Skin of body (tissue), 3 donors: Measurements from ENCODE around the gene DIMT1. TPM values are rescaled to one million over a fixed set of nuclear protein-coding genes. Genes with fewer than 3 reads are reported as not detected.

Experiments used
- DNase-seq: peaks from one replicate; lab custom pipeline; 2025; lab: John Stamatoyannopoulos, UW
- small RNA-seq: library from RNA; depleted of rRNA; stranded (forward); fragments of <200 nt; gene quantifications from one replicate; pipeline ENCODE3, GENCODE V24; 2014; ENCODE audit warnings: low replicate concordance
- total RNA-seq: library from RNA; depleted of rRNA; stranded (reverse); fragments of >200 nt; gene quantifications from one replicate; pipeline ENCODE4 v1.2.3, GENCODE V29; 2014

DIMT1 gene
- total RNA-seq, 1 donor from 2014 or later: 23.9 TPM

GRCh38 chr5:62371409-62371808 is 32.3 kb downstream of the DIMT1 start:
- DNase-seq: no peak

- DNase-seq: no peak
Observed at GRCh38 chr5:62369039-62369438, 34.7 kb downstream of the DIMT1 start.

DNA sequence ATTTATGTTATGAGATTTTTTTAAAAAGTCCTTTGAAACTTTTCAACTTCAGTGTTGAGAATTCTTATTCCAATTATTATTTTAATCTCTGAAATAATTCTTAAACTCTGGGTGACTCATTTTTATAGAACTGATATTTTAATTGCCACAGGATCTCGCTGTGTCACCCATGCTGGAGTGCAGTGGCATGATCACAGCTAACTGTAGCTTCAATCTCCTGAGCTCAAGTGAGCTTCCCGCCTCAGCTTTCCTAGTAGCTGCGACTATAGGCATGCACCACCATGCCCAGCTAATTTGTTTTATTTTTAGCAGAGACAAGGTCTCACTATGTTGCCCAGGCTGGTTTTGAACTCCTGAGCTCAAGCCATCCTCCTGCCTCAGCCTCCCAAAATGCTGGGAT is 41.0 kb downstream of the DIMT1 start:
- no peak for DNase-seq

GRCh38 chr5:62354028-62354874 is 49.5 kb downstream of the DIMT1 start:
- peak; percentile 10 for DNase-seq

- DNase-seq: no peak
Observed at GRCh38 chr5:62348723-62349481, 54.8 kb downstream of the DIMT1 start.

DNA sequence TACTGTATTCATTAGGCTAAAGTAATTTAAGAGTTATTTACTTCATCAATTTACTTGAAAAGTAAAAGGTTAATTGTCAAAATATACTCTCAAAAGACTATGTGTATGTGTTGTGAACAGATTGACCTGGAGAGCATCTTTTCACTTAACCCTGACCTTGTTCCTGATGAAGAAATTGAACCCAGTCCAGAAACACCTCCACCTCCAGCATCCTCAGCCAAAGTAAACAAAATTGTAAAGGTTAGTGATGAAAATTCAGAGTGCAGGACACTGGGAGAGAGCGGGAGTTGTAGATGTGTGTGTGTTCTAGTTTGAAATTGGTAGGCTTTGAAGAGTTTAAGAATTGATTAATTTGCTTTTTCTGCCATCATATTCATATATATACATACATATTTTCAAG is 55.8 kb downstream of the DIMT1 start:
- DNase-seq: no peak

- no peak for DNase-seq
Observed at GRCh38 chr5:62346748-62347147, 57.0 kb downstream of the DIMT1 start.

DNA sequence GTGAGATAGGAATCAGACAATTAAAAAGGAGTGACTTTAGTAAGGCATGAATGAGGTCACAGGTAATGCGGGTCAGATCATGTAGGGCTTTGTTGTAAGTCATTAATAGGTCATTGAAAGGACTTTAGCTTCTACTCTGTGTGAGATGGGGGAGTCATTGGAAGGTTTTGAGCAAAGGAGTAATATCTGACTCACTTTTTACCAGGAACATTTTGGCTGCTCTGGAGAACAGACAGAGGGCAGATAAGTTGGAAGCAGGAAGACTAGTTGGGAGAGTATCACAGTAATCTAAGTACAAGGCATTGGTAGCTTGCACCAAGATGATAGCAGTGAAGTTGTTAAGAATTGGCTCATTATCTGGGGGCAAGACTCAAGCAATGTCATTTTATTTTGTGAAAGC is 60.3 kb downstream of the DIMT1 start:
- DNase-seq: no peak

- no peak for DNase-seq
Observed at GRCh38 chr5:62342476-62342837, 61.2 kb downstream of the DIMT1 start.

DNA sequence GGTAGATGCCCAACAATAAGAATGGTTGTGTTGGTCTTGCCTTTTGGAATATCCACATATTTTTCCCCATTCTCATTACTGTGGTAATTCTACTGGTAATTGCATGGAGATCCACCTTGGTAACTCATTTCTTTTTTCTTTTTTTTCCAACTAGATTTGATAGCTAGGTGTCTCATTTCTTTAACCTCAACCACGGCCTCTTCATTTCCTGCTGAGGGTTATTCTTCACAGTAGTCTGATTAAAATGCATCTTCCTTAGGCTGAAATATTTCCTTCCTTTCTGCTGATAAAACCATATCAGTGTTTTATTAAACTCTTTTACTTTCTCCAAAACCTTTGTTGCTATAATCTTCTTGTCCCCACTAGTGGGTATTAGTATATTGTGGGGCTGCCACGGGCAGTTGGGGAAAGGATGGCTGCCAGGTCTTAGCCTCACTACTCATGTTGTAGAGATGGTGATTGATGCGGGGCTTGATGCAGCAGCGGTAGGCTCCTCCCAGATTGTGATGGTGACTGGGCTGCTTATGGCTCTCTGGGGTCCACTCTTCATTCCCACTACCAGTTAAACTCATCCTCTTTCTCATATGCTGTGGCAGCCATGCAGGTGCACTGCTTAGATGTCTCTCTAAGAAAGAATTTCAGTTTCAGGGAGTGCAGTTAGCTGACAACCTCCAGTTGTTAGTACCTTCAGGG is 61.8 kb downstream of the DIMT1 start:
- no peak for DNase-seq

DNA sequence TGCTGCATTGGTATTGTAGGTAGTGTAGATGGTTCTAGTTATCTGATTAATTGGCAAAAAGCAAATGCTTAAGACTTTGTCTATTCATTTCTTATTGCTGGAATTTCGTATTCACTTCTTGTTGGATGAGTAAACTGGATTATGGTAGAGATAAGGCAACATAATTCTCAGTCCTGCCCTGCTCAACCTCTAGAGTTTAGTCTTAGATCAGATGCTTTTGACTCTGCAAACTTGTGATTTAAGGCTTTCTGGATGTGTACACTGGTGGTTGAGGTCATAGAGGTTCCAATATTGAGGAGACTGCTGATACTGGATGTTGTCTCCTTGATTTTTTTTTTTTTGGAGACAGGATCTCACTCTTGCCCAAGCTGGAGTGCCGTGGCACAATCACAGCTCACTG is 62.7 kb downstream of the DIMT1 start:
- DNase-seq: no peak

DNA sequence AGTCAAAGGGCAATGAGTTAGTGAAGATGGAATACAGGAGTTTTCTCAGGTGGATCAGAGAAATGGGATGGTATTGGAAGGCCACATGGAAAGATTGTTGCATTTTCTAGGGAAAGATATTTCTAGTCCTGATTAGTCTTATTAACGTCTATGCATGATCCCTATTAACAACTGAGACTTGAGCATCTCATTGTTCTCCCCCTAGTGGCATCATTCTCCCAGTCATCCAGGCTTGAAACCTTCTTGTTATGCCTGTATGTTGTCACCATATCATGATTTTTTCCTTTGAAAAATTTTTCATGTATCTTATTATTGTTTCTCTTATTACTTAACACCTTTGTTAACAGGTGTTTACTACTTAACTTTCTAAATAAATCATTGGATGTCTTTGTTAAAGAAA is 63.3 kb downstream of the DIMT1 start:
- no peak for DNase-seq

Small RNA genes lying within 50 kb of the gene (small RNA-seq; reads per million reads assigned to genes)
- not detected for gene RNU6-661P

Other genes starting within 250 kb of the DIMT1 start
- 55.8 TPM for gene KIF2A, start 97.7 kb downstream of the DIMT1 start, total RNA-seq
- gene IPO11, start 8.9 kb upstream of the DIMT1 start, total RNA-seq: 29.2 TPM
- gene LRRC70, start 174.9 kb upstream of the DIMT1 start, total RNA-seq: 8.5 TPM